ENCODE results near the gene APOL4. TPM values are rescaled to one million over a fixed set of nuclear protein-coding genes. Genes with fewer than 3 reads are reported as not detected.
A peak's percentile ranks its signal among the peaks of the same experiment; 100 is the strongest.

Gene APOL4
- total RNA-seq, 6 experiments from 2014 or later: 1.1 to 1.6 (median 1.4) TPM; not detected in 2

GRCh38 chr22:36148411-36148810, 53.2 kb downstream of the APOL4 start:
- ATAC-seq (no peak), DNase-seq (no peak)
- TF ChIP-seq POLR2A (IDR thresholded peaks at IDR 0.05) (no peak), CTCF (IDR thresholded peaks at IDR 0.05) (no peak)
- peaks cover 0 to 43% (median 11%) of the 10 kb centered on the region in 4 donors for H3K4me1 ChIP-seq
- H3K27me3 ChIP-seq: no peaks in the 10 kb centered on the region
- no CpG with 5 or more reads among the region's 8 CpGs for WGBS (ENCODE audit: insufficient coverage, low coverage, low lambda C conversion rate, missing lambda C conversion rate)
- no peak overlapping the region for H3K4me3 ChIP-seq
- H3K27ac ChIP-seq: no peak overlapping the region
- H3K9me3 ChIP-seq: no peaks in the 10 kb centered on the region
- H3K36me3 ChIP-seq: peaks cover 0 to 6% (median 3%) of the 10 kb centered on the region in 4 donors
- intact Hi-C loops (cut with DNase I): loop anchor here in 1 of 2 donors (5.0 to 10.0 kb wide), 3 partner anchors 34 to 139 kb away; no protein-coding TSS in a partner anchor

- Histone ChIP-seq H3K9me3 (no peaks in the 10 kb centered on the region), H3K27ac (no peak overlapping the region), H3K27me3 (no peaks in the 10 kb centered on the region), H3K4me1 (peaks cover 0 to 44% (median 12%) of the 10 kb centered on the region in 4 donors), H3K4me3 (no peak overlapping the region), H3K36me3 (peaks cover 0 to 6% (median 3%) of the 10 kb centered on the region in 4 donors)
- intact Hi-C loops (cut with DNase I): loop anchor here in 1 of 2 donors (5.0 to 10.0 kb wide), 3 partner anchors 35 to 140 kb away; no protein-coding TSS in a partner anchor
- ATAC-seq: no peak
- 83% methylated on average over 1 of the region's 8 CpGs for WGBS (ENCODE audit: insufficient coverage, low coverage, low lambda C conversion rate, missing lambda C conversion rate)
- DNase-seq: no peak
- TF ChIP-seq POLR2A (IDR thresholded peaks at IDR 0.05): no peak
- TF ChIP-seq CTCF (IDR thresholded peaks at IDR 0.05): no peak
Observed at GRCh38 chr22:36147196-36147791, 54.3 kb downstream of the APOL4 start.

- H3K9me3 ChIP-seq: no peaks in the 10 kb centered on the region
- ATAC-seq (no peak), DNase-seq (no peak)
- peaks cover 0 to 33% (median 12%) of the 10 kb centered on the region in 4 donors for H3K4me1 ChIP-seq
- intact Hi-C loops (cut with DNase I): loop anchor here in 1 of 2 donors (5.0 to 10.0 kb wide), 3 partner anchors 36 to 141 kb away; no protein-coding TSS in a partner anchor
- TF ChIP-seq POLR2A (IDR thresholded peaks at IDR 0.05) (no peak), CTCF (IDR thresholded peaks at IDR 0.05) (no peak)
- peak overlapping the region in 1 of 3 donors; percentile 19 for H3K27ac ChIP-seq
- WGBS (ENCODE audit: insufficient coverage, low coverage, low lambda C conversion rate, missing lambda C conversion rate): 58% methylated on average over 2 of the region's 4 CpGs
- peaks cover 0 to 16% (median 3%) of the 10 kb centered on the region in 4 donors for H3K36me3 ChIP-seq
- H3K27me3 ChIP-seq: no peaks in the 10 kb centered on the region
- H3K4me3 ChIP-seq: no peak overlapping the region
Observed at GRCh38 chr22:36145881-36146280, 55.7 kb downstream of the APOL4 start.

GRCh38 chr22:36144886-36145541, 56.6 kb downstream of the APOL4 start:
- ATAC-seq: peak; percentile 75 to 82 (median 80)
- intact Hi-C loops (cut with DNase I): loop anchor here (5.0 to 10.0 kb wide), 3 partner anchors 37 to 142 kb away; no protein-coding TSS in a partner anchor
- peak in 2 of 3 donors; percentile 44 to 75 for DNase-seq
- H3K27me3 ChIP-seq: no peaks in the 10 kb centered on the region
- TF ChIP-seq POLR2A (IDR thresholded peaks at IDR 0.05) (no peak), CTCF (IDR thresholded peaks at IDR 0.05) (peak; percentile 81 to 88 (median 85))
- no peak overlapping the region for H3K4me3 ChIP-seq
- 43% methylated on average over 6 of the region's 12 CpGs for WGBS (ENCODE audit: insufficient coverage, low coverage, low lambda C conversion rate, missing lambda C conversion rate)
- H3K36me3 ChIP-seq: peaks cover 0 to 16% (median 3%) of the 10 kb centered on the region in 4 donors
- peaks cover 0 to 33% (median 12%) of the 10 kb centered on the region in 4 donors for H3K4me1 ChIP-seq
- peak overlapping the region in 2 of 3 donors; percentile 5 to 19 for H3K27ac ChIP-seq
- H3K9me3 ChIP-seq: no peaks in the 10 kb centered on the region
